NT2/D1 (cell line): ENCODE results near the gene MMAA.

ENCODE experiments used
- SUZ12 ChIP-seq: IDR thresholded peaks from 2 replicates; pipeline ENCODE4 v1.6.1; 2011; ENCODE audit not compliant: insufficient read length, insufficient read depth; ENCODE audit errors: extremely low read depth
- YY1 ChIP-seq: IDR thresholded peaks from 2 replicates; pipeline ENCODE4 v1.6.1; 2011; ENCODE audit not compliant: insufficient read length, insufficient read depth
- ZNF274 ChIP-seq: IDR thresholded peaks from 2 replicates; pipeline ENCODE4 v1.6.1; 2011; ENCODE audit warnings: mild to moderate bottlenecking, low read depth, low read length

DNA sequence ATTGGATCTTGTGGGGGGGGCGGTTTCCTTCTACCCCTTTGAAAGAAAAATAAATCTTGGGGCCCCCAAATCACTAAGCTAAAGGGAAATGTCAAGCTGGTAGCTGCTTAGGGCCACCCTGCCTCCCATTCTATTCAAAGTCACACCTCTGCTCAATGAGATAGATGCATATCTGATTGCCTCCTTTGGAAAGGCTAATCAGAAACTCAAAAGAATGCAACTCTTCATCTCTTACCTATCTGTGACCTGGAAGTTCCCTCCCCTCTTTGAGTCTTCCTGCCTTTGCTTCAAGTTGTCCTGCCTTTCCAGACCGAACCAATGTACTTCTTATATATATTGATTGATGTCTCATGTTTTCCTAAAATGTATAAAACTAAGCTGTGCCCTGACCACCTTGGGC, 67.8 kb downstream of the MMAA start:
- no peak for TF ChIP-seq ZNF274
- TF ChIP-seq YY1, result no peak
- TF ChIP-seq SUZ12, result no peak
